GM04504 (cell line): ENCODE measurements around the gene DNM1L.
"Not testable (repeated sequence)": the region's sequence is repeated elsewhere in the genome, so short reads cannot be mapped to it uniquely, and the experiment has no call there.

ENCODE experiments used
- DNase-seq: peaks from one replicate; pipeline ENCODE4 v3.0.0-alpha.2; 2012; ENCODE audit warnings: low read depth

DNM1L gene

DNA sequence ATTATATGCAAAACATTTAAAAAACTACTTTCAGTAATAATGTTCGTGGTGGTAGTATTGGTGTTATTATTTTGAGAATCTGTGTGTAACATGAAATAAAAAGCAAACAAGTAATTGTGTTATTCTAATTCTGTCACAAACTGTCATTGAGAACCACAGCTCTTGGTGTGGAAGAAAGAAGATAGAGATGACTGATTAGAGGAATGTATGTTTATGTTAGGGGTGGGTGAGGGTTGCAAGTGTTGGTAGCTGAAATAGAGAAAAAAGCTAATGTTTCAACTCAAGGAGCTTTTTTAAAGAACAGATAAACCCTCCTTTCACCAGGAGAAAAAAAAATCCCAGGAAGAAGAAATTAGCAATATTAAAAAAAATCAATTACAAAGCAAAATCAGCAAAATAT is 18.3 kb downstream of the DNM1L start:
- no peak for DNase-seq

DNA sequence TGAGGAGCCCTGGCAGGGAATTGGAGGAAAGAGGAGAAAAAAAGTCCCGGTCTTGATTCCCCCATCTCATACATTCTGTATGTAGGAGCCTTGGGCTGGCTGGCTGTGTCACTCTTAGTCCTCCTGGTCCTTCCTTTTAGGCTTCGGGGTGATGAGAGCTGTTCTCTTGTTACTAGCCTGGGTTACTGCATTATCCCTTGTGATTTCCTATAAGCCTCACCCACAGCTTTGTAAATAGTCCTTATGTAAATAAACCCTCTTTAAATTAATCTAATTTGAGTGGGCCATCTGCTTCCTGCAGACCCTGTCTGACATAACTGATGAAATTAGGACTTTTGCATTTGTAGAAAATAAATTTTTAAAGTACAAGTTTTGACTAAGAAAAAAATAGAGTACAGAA is 19.2 kb downstream of the DNM1L start:
- no peak for DNase-seq

DNA sequence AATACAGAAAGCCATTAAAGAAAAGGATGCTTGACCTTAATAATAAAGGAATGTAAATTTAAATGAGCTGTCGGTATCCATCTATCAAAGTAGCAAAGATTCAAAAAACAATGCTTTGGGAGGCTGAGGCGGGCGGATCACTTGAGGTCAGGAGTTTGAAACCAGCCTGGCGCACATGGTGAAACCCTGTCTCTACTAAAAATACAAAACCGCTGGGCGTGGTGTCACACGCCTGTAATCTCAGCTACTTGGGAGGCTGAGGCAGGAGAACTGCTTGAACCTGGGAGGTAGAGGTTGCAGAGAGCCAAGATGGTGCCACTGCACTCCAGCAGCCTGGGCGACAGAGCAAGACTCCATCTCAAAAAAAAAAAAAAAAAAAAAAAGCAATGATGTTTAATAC is 20.3 kb downstream of the DNM1L start:
- DNase-seq, result not testable (repeated sequence)

DNA sequence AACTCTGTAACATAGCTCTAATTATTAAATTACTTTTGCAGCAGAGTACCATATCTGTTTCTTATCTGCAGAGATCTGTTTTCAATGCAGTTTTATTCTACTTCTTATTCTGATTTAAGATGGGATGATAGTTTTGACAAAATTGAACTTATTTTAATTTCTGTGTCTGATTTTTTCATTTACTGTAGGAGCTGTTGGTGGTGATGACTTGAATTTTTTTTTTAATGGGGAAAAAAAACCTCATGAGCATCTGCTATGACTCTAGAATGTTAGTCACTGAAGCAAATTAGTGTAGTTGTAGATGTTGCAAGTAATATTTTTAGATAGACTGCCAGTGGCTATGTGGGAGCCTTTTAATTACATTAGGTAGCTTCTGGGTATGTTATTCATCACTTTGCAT is 23.4 kb downstream of the DNM1L start:
- peak; percentile 6 for DNase-seq

DNA sequence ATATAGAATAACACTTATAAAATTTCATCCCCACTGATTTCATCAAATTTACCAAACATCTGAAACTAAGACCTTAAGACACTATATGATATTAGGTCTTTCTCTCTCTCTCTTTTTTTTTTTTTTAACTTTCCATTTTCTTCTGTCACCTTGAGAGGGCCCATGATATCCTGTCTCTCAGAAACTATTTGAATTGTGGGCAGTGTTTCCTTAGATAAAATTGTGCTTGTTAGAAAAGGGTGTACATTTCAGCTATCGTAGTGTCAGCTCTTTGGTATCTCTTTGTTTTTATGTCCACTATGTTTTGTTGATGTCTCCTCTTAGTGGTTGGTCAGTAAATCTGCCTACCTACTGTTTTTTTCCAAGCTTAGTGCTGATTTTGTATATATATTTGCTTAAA is 23.8 kb downstream of the DNM1L start:
- DNase-seq, result no peak

DNA sequence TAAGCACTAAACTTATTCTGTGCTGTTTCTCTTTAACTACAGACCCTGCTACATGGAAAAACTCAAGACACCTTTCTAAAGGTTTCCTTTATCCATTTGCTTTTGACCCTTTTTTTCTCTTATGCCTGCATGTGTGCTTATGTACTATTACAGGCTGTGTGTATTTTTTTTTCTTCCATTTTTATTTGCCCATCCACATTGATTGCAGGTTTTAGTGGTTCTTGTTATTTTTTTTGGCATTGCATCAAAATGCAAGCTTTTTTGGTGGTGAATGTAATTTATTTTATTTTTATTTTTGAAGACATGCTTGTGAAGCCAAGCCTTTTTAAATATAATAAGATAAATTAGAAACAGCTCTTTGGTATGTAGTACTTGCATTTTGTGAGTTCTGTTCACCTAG is 26.7 kb downstream of the DNM1L start:
- no peak for DNase-seq

DNA sequence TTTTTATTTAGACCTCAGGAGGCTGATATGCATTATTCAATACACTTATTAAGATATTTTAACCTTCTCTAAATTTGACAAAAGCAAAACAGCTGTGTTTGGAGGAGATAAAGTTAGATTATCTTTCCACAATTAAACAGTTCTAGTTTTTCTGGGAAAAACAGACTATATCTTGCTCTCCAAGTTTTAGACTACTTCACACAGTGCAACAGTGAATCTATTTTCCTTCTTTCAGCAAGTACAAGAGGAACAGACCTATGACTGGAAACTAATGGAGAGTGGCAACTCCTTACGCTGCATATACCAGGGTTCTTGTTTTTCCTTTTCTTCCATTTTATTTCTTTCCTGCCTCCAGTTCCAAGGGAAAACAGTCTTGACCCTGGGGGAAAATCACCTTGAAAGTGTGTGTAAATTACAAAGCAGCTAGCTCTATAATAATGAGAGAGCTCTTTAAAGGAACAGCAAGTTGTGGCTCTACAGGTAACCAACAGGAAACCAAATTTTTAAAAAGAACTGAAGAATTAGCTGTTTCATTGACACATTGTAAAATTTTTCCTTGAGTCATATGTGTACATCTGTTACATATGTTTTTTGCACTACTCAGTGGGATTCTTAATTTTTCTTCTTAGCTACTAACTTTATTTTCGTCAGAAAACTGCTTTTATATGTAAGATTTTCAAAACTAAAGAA is 27.4 kb downstream of the DNM1L start:
- DNase-seq, result no peak

DNA sequence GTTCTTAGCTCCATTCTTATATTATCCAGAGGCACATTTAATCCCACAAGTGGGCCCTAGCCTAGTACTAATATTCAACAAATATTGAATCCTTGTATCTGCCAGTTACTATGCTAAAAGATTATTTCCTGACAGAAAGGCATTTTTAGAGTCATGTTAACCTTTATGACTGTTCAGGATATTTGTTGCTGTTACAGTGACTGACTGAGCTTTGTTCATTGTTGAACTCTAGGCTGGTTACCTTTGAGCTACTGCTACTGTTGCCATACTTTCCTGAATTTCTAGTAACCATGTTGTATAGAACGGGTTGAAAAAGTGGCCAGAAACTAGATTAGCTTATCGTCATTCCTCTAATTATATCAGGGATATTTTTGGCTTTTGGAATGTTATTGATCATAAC is 29.8 kb downstream of the DNM1L start:
- no peak for DNase-seq

DNA sequence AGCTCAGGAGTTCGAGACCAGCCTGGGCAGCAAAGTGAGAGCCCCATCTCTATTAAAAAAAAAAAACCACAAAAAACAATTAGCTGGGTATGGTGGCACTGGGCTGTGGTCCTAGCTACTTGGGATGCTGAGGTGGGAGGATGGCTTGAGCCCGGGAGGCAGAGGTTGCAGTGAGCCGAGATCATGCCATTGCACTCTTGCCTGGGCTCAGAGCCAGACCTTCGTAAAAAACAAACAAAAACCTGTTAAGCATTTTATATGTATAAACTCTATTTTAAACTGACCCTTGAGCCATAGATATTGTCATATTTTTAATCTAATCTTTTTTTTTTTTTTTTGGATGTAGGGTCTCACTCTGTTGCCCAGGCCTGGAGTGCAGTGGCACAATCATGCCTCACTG is 35.7 kb downstream of the DNM1L start:
- DNase-seq, result no peak

DNA sequence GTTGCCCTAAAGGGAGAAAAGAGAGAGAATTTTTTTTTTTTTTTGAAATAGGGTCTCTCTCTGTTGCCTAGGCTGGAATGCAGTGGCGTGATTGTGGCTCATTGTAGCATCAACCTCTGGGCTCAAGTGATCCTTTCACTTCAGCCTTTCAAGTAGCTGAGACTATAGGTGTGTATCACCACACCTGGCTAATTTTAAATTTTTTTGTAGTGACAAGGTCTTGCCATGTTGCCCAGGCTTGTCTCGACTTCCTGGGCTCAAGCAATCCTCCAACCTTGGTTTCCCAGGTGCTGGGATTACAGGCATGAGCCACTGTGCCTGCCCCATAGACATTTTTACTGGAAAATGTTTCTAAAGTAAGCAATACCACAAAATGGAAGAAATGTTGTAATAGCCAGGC is 39.8 kb downstream of the DNM1L start:
- no peak for DNase-seq

DNA sequence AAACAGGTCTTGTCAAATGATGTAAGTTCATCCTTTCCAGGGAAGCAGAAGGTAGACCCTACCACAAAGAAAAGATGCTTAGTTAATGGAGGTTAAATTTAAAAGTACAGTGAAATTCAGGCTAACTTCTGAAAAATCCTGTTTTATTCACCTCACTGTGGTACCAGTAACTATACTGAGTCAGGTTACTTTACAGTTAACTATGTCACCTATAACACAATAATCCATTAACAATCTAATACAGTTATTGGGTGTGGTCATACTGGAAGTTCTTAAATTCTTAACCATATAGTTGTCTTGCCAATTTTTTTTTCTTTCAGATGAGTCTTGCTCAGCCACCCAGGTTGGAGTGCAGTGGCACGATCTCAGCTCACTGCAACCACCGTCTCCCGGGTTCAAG is 46.2 kb downstream of the DNM1L start:
- not testable (repeated sequence) for DNase-seq

DNA sequence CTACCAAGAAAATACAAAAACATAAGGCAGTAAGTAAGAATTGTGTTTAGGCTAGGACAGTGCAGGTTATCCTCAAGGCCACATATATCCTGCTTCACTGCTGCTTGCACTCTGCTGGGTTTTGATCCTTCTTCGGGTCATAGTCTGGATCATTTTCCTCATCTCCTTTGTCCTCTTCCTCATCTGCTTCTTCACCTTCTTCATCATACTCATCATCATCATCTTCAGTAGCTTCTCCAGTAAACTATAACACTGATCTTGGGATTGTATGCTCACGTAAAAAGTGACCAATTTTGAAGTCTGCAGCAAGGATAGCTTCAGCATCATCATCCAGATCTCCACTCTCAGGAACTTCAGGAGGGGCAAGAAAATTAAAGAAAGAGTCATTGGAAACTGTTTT is 47.2 kb downstream of the DNM1L start:
- no peak for DNase-seq

DNA sequence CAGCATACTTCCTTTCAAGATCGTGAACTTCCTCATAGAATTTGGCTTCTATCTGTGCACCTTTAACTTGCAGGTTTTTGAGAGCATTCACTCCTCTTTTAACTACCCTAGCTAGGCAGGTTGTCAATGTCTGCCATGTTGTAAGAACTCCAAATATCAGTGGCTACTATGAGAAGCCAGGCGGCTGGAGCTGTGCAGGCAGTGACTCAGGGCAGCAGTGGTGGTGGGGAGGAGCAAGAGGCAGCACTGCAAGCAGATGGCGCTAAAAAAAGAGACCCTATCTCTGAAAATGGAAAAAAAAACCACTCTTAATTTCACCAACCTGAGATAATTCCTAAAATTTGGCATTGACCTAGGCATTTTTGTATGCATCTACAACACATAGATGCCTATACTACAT is 48.1 kb downstream of the DNM1L start:
- DNase-seq, result no peak

DNA sequence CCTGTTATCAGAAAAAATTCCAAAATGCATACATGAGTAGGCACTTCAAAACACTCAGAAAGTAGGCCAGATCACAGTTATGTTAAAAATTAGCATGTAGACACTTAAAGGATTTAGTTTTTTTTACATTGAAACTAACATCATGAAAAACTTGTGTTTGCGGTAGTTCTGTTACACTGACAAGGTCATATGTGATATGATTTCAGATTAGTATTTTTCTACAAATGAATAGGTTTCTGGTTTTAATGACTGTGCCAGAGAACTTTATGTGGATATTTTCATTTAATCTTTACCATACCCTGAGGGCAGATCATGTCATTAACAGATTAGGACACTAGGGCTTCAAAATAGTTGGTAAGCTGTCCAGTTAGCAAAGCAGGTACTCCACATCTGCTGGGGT is 55.9 kb downstream of the DNM1L start:
- DNase-seq, result no peak

DNA sequence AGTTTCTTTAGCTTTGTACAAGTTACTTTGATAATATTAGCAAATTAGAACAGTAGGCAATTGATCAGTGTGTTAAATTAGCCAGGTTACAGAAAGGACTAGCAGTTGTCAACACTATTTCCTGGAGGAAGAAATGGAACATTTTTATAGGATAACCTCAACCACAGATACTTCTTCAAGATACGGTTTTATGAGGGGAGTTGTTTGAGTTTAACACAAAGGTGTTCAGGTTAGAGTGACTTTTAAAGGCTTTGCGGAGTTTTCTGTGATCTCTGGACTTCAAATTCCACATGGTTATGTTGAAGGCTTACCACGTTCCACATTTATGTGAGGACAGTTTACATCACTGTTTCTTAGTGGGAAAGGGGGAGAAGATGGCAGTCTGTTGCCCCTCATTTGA is 57.3 kb downstream of the DNM1L start:
- DNase-seq, result no peak

DNA sequence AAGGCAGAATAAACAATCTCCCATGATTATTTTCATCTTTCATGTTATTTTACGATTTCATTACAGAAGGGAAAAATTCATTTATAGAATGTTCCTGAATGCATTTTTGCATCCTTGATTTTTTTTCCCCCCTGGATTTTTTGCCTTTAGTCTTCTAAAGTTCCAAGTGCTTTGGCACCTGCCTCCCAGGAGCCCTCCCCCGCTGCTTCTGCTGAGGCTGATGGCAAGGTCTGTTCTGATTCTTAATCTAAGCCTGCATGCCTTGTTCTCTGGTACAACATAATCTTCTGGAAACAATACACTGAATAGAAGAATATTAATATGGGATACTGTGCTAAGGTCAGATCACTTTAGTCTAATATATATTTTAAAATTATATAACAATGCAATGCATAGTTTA is 58.6 kb downstream of the DNM1L start:
- no peak for DNase-seq

DNA sequence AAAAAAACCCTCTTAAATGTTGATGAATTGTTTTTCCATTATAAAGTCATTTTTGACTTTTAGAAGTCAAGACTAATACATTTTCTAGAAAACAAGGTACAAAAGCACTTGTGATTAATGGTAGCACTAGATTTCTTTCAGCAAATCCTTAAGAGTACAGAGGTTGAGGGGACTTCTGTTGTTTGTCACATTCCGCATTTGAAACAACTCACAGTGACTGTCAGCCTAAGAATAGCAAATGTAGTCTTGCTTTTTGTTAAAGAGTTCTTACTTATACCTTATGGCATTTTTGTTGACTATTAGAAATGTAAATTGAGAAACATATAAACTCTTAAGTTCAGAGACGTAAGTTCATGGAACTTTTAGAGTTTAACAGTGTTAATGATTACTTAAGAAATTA is 60.2 kb downstream of the DNM1L start:
- no peak for DNase-seq

DNA sequence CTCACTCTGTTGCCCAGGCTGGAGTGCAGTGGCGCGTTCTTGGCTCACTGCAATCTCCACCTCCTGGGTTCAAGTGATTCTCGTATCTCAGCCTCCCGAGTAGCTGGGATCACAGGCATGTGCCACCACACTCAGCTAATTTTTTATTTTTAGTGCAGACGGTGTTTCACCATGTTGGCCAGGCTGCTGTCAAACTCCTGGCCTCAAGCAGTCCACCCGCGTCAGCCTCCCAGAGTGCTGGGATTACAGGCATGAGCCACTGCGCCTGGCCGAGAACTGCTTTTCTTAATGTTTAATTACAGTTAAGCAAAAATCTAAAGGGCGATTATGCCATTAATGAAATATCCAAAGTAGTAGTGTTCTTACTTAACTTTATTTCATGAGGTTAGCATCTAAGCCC is 63.0 kb downstream of the DNM1L start:
- DNase-seq, result no peak

DNA sequence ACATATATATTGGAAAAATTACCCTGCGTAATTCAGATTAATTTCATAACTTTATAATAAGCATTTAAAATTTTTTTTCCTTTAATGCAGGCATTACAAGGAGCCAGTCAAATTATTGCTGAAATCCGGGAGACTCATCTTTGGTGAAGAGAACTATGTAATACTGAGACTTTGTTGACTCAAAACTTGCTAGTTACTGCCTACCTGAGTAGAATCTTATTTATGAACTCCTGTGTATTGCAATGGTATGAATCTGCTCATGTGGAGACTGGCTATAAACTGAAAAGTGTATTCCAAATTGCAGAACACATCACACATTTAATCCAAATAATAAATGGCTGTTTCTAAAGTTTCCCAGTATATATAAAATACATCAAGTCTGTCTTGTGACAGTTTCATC is 64.2 kb downstream of the DNM1L start:
- DNase-seq, result no peak

DNA sequence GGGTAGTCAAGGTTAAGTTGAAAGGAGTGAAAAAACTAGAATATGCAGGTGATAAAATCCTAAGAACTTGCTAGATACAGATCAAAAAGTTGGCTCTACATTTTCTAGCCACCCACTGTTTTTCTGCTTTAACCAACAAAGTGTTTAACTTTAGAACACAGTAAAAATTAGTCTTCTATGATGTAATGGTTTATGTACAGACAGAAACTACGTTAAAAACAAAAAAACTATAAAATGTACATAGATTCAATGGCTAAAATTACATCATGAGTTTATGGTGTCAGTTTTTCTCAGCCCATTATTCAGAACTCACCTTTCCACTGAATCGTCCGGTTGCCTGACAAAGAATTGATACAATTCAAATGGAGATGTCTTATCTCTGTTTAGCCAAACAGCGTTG is 74.5 kb downstream of the DNM1L start:
- no peak for DNase-seq

DNA sequence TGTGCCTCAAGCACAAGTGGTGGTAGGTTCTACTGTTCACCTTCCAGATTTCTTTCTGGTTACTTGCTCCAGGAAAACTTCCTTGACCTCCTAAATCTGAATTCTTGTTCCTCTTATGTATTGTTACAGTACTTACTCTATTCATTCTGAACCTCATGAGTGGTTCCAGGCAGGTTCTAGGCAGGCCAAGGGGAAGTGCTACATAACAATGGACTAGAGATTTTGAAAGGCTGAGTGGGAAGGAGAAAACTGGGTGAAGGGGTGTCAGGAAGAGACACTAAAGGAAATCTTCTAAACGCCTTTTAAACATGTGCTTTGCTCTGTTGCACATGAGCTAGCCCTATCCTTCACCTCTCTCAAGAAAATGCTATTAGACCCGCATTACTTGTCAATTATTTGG is 75.0 kb downstream of the DNM1L start:
- no peak for DNase-seq

DNA sequence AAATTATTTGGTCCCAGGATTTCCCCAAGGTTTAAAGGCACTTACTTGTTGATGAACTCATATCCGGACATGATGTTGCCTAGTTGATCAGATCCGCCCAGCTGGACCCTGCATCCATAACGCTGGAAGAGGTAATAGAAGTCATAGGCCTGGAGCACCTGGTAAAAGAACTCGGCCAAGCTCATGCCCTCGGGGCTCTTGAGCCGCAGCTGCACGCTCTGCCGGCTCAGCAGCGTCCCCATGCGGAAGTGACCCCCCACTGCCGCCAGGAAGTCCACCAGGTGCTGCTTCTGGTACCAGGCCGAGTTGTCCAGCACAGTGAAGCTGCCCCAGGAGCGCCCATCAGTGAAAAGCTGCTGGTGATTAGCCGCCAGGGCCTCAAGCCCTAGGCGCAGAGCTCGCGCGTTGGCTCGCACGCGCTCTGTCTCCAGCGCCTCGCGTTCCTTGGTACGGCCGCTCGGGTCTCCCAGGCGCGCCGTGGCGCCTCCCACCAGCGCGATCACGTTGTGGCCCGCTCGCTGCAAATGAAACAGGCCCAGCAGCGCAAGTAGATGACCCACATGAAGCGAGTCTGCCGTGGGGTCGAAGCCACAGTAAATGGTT is 76.1 kb downstream of the DNM1L start:
- peak; percentile 54 for DNase-seq

DNA sequence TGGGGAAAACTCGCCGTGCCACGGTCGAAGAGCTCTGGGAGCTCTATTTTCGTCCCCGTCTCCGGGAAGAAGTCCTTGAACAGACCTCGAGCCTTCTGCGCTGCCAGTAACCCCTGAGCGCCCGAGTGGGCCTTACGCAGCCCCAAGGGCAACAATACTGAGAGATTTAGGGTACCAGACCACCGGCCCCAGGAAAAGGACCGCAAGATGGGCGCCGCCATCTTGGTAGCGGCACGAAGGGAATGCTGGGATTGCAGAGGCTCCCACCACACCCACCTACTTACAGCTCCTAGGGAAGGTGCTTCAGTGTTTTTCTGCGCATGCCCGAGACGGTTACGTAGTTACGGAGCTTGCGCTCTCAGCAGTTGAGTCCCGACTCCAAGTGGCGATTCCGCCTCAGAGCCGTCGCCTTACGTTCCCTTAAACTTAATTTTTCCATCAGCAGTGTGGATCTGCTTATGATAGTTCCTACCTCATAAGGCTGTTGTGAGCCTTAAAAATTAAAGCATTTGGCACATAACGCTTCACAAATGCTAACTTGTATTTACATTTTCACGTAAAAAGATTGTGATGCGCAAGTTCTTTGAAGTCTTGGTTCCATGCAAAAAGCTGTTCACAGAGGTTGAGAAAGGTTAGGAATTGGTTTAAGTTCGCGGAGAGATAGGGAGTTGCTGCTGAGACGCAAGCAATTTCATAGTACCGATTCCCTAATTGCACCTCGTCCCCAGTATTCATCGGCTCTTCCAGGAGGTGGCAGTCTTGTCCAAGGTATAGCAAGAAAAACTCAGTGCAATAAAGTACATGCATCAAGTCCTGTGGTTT is 76.8 kb downstream of the DNM1L start, which contains the start of gene YARS2:
YARS2 (minus strand) TSS at position 244 of the 822 bp plus-strand sequence; CDS start at position 221, 23 bp downstream.
- DNase-seq, result peak; percentile 96
